Karpas-422 (cell line): ENCODE measurements around the gene SSBP4. TPM values are rescaled to one million over a fixed set of nuclear protein-coding genes. Genes with fewer than 3 reads are reported as not detected.

ENCODE experiments used
- DNase-seq: peaks from one replicate; pipeline ENCODE4 v3.0.0-alpha.2; 2015
- H2AFZ ChIP-seq: fragments of 200-600 bp; sonication (generic); 2 replicates; pipeline ENCODE4 v1.6.1; 2014; ENCODE audit warnings: antibody characterized with exemption, low read length, mixed read lengths
- H3K27ac ChIP-seq: fragments of 200-600 bp; sonication (generic); 2 replicates; pipeline ENCODE4 v1.5.1; 2014; ENCODE audit warnings: mild to moderate bottlenecking, low read length, moderate library complexity
- H3K27me3 ChIP-seq: fragments of 200-600 bp; sonication (generic); 2 replicates; pipeline ENCODE4 v1.6.1; 2014; ENCODE audit warnings: low read length, mixed read lengths
- H3K36me3 ChIP-seq: fragments of 200-600 bp; sonication (generic); 2 replicates; pipeline ENCODE4 v1.6.1; 2014; ENCODE audit warnings: low read length, mixed read lengths; ENCODE audit not compliant: insufficient read depth
- H3K4me1 ChIP-seq: fragments of 200-600 bp; sonication (generic); 2 replicates; pipeline ENCODE4 v1.6.1; 2014; ENCODE audit warnings: mild to moderate bottlenecking, low read length, mixed read lengths
- H3K4me2 ChIP-seq: fragments of 200-600 bp; sonication (generic); 2 replicates; pipeline ENCODE4 v1.6.1; 2014; ENCODE audit warnings: low read length, low read depth, mild to moderate bottlenecking; ENCODE audit not compliant: poor library complexity, severe bottlenecking
- H3K4me3 ChIP-seq: fragments of 200-600 bp; sonication (generic); 2 replicates; pipeline ENCODE4 v1.5.1; 2014; ENCODE audit warnings: mild to moderate bottlenecking, antibody characterized with exemption, low read length, mixed read lengths
- H3K79me2 ChIP-seq: fragments of 200-600 bp; sonication (generic); 2 replicates; pipeline ENCODE4 v1.6.1; 2014; ENCODE audit warnings: mild to moderate bottlenecking, low read length, mixed read lengths
- H3K9ac ChIP-seq: fragments of 200-600 bp; sonication (generic); 2 replicates; pipeline ENCODE4 v1.6.0; 2014; ENCODE audit warnings: low read length
- H3K9me2 ChIP-seq: fragments of 200-600 bp; sonication (generic), shearing (Covaris generic); replicated peaks from 2 replicates; pipeline ENCODE4 v1.6.0; 2014; ENCODE audit warnings: mild to moderate bottlenecking, low read length, moderate library complexity; ENCODE audit not compliant: insufficient read depth
- H3K9me3 ChIP-seq: fragments of 300-700, 200-600 bp; sonication (generic); 2 replicates; pipeline ENCODE4 v1.6.1; 2014; ENCODE audit warnings: low read length, mixed read lengths
- H4K20me1 ChIP-seq: fragments of 200-600 bp; sonication (generic); 2 replicates; pipeline ENCODE4 v1.6.1; 2014; ENCODE audit warnings: mild to moderate bottlenecking, antibody characterized with exemption, low read length, low read depth; ENCODE audit not compliant: insufficient read depth
- total RNA-seq: library from RNA; depleted of rRNA; stranded (reverse); fragments of >200 nt; shearing (Covaris generic); gene quantifications from 2 replicates; pipeline ENCODE4 v1.2.3, GENCODE V29; 2014; ENCODE audit warnings: low replicate concordance

SSBP4 gene
- total RNA-seq, 1 experiment from 2014 or later, result 22.5 TPM

DNA sequence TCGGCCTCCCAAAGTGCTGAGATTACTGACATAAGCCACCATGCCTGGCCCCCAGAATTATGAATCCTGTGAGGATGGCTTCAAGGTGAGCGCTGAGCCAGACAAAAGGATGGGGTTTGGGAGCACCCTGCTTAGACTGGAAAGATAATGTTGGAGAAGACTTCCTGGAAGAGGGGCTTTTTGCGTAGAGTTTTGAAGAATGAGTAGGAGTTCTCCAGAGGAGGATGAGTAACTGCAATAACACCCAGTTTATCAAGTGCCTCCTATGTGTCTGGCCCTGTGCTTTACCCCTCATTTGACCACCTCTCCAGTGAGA, 33.9 kb upstream of the SSBP4 start:
- no peaks in the 10 kb centered on the region; the same call in 1 of the 2 replicates for H3K27me3 ChIP-seq
- H2AFZ ChIP-seq, result no peak overlapping the region
- H3K36me3 ChIP-seq, result no peaks in the 10 kb centered on the region
- no peaks in the 10 kb centered on the region for H3K9me2 ChIP-seq
- H3K4me1 ChIP-seq, result peaks cover 7% of the 10 kb centered on the region
- no peak overlapping the region for H3K27ac ChIP-seq
- DNase-seq, result no peak
- no peak overlapping the region for H3K4me2 ChIP-seq
- H3K9me3 ChIP-seq, result no peaks in the 10 kb centered on the region
- no peak overlapping the region for H3K4me3 ChIP-seq
- no peaks in the 10 kb centered on the region for H4K20me1 ChIP-seq
- no peaks in the 10 kb centered on the region for H3K79me2 ChIP-seq
- H3K9ac ChIP-seq, result no peak overlapping the region

DNA sequence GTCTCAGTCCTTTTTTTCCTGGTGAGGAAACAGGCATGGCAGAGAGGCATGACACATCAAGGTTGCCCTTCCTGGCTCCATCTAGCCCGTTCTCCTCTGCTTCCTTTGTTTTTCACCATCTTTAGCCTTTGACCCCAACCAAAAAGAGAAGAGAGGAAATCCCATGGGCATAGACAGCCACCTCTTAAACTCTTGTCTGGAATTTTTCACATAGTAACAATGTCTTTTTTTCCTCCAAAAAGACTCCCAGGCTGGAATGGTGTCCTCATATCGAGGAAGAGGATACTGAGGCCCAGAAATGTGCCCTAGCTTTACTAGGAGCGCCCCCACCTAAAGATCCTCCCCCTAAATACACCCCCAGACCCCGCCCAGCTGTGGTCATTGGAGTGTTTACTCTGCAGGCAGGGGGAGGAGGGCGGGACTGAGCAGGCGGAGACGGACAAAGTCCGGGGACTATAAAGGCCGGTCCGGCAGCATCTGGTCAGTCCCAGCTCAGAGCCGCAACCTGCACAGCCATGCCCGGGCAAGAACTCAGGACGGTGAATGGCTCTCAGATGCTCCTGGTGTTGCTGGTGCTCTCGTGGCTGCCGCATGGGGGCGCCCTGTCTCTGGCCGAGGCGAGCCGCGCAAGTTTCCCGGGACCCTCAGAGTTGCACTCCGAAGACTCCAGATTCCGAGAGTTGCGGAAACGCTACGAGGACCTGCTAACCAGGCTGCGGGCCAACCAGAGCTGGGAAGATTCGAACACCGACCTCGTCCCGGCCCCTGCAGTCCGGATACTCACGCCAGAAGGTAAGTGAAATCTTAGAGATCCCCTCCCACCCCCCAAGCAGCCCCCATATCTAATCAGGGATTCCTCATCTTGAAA, 33.3 kb upstream of the SSBP4 start, which contains the start of gene GDF15:
Gene GDF15 (plus strand): TSS at position 484 of the 868 bp plus-strand sequence. CDS start 32 bp downstream, at position 516.
- no peaks in the 10 kb centered on the region for H4K20me1 ChIP-seq
- H3K9ac ChIP-seq, result no peak within 1 kb of the TSS
- no peak within 1 kb of the TSS for H3K4me2 ChIP-seq
- H3K9me3 ChIP-seq, result no peaks in the 10 kb centered on the region
- no peak within 1 kb of the TSS for H2AFZ ChIP-seq
- H3K4me1 ChIP-seq, result peaks cover 7% of the 10 kb centered on the region
- no peaks in the 10 kb centered on the region for H3K36me3 ChIP-seq
- no peaks in the 10 kb centered on the region for H3K9me2 ChIP-seq
- no peak within 1 kb of the TSS for H3K4me3 ChIP-seq
- no peaks in the 10 kb centered on the region; the same call in 1 of the 2 replicates for H3K27me3 ChIP-seq
- H3K27ac ChIP-seq, result no peak within 1 kb of the TSS
- DNase-seq, result peak; percentile 65
- H3K79me2 ChIP-seq, result no peaks in the 10 kb centered on the region

DNA sequence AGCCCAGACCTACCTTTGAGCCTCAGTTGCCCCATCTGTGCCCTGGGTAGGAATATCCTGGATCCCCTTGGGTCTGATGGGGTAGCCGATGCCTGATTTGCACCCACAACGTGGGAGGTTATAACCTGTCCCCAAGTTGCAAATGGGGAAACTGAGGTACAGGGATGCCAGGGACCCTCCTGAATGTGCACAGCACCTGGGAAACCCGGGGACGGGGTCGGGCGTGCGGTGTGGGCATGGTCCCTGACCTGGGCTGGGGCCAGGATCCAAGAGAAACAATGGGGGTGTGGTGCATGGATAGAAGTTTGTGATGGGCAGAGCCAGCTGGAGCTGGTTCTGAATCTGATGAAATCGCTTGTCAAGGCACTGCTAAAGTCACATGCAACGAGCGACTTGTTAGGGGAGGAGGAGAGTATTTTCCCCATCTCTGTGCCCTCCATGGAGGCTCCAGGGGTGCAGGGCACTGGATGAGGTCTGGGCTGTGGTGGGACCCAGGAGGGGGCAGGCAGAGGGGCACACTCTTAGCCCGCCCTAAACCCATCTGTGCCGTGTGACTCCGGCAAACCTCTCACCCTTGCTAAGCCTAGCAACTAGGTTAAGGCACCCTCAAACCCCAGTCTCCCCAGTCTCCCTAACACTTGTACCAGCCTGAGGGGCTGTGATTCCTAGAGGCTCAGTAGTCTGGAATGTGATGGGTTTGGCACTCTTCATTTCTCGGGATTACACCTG, 32.5 kb upstream of the SSBP4 start:
- H3K36me3 ChIP-seq, result no peaks in the 10 kb centered on the region
- no peak overlapping the region for H3K4me2 ChIP-seq
- no peaks in the 10 kb centered on the region; the same call in 1 of the 2 replicates for H3K27me3 ChIP-seq
- H3K9me2 ChIP-seq, result no peaks in the 10 kb centered on the region
- no peak for DNase-seq
- H3K4me1 ChIP-seq, result peaks cover 7% of the 10 kb centered on the region
- H3K4me3 ChIP-seq, result no peak overlapping the region
- H3K79me2 ChIP-seq, result no peaks in the 10 kb centered on the region
- H3K9ac ChIP-seq, result no peak overlapping the region
- no peak overlapping the region for H2AFZ ChIP-seq
- H3K27ac ChIP-seq, result no peak overlapping the region
- no peaks in the 10 kb centered on the region for H4K20me1 ChIP-seq
- no peaks in the 10 kb centered on the region for H3K9me3 ChIP-seq

DNA sequence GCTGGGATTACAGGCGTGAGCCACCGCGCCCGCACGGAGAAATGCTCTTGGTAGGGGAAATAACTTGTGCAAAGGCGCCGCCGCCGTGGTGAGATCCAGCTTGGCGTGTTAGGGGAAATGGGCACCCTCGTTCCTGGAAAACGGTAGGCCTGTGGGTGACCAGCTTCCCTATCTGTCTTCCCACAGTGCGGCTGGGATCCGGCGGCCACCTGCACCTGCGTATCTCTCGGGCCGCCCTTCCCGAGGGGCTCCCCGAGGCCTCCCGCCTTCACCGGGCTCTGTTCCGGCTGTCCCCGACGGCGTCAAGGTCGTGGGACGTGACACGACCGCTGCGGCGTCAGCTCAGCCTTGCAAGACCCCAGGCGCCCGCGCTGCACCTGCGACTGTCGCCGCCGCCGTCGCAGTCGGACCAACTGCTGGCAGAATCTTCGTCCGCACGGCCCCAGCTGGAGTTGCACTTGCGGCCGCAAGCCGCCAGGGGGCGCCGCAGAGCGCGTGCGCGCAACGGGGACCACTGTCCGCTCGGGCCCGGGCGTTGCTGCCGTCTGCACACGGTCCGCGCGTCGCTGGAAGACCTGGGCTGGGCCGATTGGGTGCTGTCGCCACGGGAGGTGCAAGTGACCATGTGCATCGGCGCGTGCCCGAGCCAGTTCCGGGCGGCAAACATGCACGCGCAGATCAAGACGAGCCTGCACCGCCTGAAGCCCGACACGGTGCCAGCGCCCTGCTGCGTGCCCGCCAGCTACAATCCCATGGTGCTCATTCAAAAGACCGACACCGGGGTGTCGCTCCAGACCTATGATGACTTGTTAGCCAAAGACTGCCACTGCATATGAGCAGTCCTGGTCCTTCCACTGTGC, 30.9 kb upstream of the SSBP4 start:
- H3K4me1 ChIP-seq, result peaks cover 17% of the 10 kb centered on the region
- peak overlapping the region; percentile 30; the same call in 1 of the 2 replicates for H3K9ac ChIP-seq
- no peaks in the 10 kb centered on the region for H3K9me2 ChIP-seq
- peak overlapping the region; percentile 41 for H3K4me2 ChIP-seq
- no peaks in the 10 kb centered on the region for H3K9me3 ChIP-seq
- DNase-seq, result peak; percentile 94
- no peaks in the 10 kb centered on the region for H4K20me1 ChIP-seq
- H2AFZ ChIP-seq, result no peak overlapping the region
- H3K4me3 ChIP-seq, result peak overlapping the region; percentile 38; the same call in 1 of the 2 replicates
- H3K27me3 ChIP-seq, result no peaks in the 10 kb centered on the region; the same call in 1 of the 2 replicates
- H3K27ac ChIP-seq, result no peak overlapping the region
- no peaks in the 10 kb centered on the region for H3K79me2 ChIP-seq
- no peaks in the 10 kb centered on the region for H3K36me3 ChIP-seq

DNA sequence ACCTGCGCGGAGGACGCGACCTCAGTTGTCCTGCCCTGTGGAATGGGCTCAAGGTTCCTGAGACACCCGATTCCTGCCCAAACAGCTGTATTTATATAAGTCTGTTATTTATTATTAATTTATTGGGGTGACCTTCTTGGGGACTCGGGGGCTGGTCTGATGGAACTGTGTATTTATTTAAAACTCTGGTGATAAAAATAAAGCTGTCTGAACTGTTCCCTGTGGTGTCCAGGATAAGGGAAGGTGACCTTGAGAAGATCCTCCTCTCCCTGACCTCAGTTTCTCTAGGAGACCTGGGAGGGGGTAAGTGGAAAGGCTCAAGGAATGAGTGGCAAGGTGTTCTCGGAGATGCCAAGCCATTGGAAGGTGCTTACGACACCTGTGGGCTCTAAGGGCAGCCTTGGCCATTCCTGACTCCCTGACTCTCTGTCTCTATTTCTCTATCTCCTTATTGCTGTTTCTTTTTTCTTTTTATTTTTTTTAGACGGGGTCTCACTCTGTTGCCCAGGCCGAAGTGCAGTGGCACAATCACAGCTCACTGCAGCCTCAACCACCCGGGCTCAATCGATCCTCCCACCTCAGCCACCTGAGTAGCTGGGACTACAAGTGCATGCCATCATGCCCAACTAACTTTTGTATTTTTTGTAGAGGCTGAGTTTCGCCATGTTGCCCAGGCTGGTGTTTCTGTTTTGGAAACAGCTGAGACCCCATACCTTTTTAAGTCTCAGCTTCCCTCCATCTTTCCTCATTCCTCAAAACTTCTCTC, 30.1 kb upstream of the SSBP4 start:
- H4K20me1 ChIP-seq, result no peaks in the 10 kb centered on the region; the same call in 1 of the 2 replicates
- H3K79me2 ChIP-seq, result no peaks in the 10 kb centered on the region
- no peak overlapping the region for H2AFZ ChIP-seq
- H3K9me3 ChIP-seq, result no peaks in the 10 kb centered on the region
- no peaks in the 10 kb centered on the region for H3K36me3 ChIP-seq
- DNase-seq, result no peak
- no peak overlapping the region for H3K27ac ChIP-seq
- H3K9me2 ChIP-seq, result no peaks in the 10 kb centered on the region
- peaks cover 21% of the 10 kb centered on the region for H3K4me1 ChIP-seq
- H3K4me2 ChIP-seq, result peak overlapping the region; percentile 41
- H3K27me3 ChIP-seq, result no peaks in the 10 kb centered on the region; the same call in 1 of the 2 replicates
- H3K4me3 ChIP-seq, result peak overlapping the region; percentile 38; the same call in 1 of the 2 replicates
- H3K9ac ChIP-seq, result peak overlapping the region; percentile 30; the same call in 1 of the 2 replicates

DNA sequence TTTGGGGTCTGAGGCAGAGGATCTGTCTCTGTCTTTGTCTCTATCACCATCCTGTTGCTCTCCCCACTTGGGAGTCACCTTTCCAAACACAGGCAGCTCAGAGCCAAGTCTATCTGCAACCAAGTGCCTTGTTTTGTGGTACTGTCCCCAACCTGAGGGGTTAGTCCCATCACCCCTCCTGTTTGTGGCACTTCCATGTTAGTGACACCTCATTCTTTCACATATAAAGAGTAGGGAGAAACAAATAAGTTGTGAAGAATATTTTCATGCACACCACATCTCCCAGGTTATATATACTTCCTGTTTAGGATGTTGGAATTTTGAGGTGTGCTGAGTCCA, 29.5 kb upstream of the SSBP4 start:
- Histone ChIP-seq H3K9me2 (no peaks in the 10 kb centered on the region), H3K27ac (no peak overlapping the region), H4K20me1 (no peaks in the 10 kb centered on the region; the same call in 1 of the 2 replicates), H3K36me3 (no peaks in the 10 kb centered on the region), H3K9me3 (no peaks in the 10 kb centered on the region), H3K27me3 (no peaks in the 10 kb centered on the region; the same call in 1 of the 2 replicates), H3K4me1 (peaks cover 21% of the 10 kb centered on the region), H3K9ac (no peak overlapping the region), H3K4me2 (no peak overlapping the region), H3K79me2 (no peaks in the 10 kb centered on the region), H3K4me3 (no peak overlapping the region), H2AFZ (no peak overlapping the region)
- no peak for DNase-seq

DNA sequence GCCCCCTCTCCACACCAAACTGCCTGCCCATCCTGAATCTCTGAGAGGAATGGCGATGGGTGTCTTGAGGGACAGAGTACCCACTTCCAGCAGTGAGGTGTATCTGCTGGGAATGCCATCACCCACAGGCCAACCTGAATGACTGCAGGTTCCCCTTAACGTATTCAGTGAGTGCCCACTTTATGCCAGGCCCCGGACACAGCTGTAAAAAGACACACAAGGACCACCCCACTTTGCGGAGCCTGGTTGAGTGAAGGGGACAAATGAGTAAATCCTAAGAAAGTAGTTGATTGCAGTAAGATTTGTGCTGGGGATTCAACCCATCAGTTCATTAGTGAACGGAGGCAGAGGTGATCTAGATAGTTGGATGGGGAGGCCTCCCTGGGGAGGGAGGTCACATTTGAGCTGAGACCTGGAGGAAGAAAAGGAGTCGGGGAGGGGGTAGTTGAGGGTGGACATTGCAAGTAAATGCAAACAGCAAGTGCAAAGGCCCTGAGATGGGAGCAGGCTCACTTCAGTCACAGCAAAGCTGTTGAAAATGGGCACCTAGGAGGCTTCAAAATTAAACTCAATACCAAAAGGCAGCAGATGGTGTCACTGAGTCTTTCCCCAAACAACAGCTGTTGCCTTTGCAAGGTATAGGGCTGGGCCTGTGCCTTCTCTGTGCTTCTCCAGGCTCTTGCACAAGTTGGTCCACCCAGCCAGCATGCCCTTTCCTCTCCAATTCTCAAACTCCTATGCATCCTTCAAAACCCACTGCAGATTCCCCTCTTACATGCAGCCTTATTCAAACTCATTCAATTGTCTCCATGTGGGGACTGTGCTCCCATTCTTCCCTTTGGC, 28.9 kb upstream of the SSBP4 start:
- peaks cover 21% of the 10 kb centered on the region for H3K4me1 ChIP-seq
- no peak for DNase-seq
- H3K9ac ChIP-seq, result no peak overlapping the region
- no peaks in the 10 kb centered on the region; the same call in 1 of the 2 replicates for H3K27me3 ChIP-seq
- no peak overlapping the region for H2AFZ ChIP-seq
- no peaks in the 10 kb centered on the region for H3K9me3 ChIP-seq
- no peaks in the 10 kb centered on the region; the same call in 1 of the 2 replicates for H4K20me1 ChIP-seq
- no peak overlapping the region for H3K27ac ChIP-seq
- H3K4me2 ChIP-seq, result no peak overlapping the region
- H3K36me3 ChIP-seq, result no peaks in the 10 kb centered on the region
- H3K9me2 ChIP-seq, result no peaks in the 10 kb centered on the region
- H3K4me3 ChIP-seq, result no peak overlapping the region
- no peaks in the 10 kb centered on the region for H3K79me2 ChIP-seq
